Fibroblast of skin of right quadriceps (primary cell): Measurements from ENCODE around the gene GNAT2.
A peak's percentile ranks its signal among the peaks of the same experiment; 100 is the strongest.

Experiments used
- DNase-seq: peaks from one replicate; pipeline ENCODE4 v3.0.0-alpha.2; 2013

GNAT2 gene

DNA sequence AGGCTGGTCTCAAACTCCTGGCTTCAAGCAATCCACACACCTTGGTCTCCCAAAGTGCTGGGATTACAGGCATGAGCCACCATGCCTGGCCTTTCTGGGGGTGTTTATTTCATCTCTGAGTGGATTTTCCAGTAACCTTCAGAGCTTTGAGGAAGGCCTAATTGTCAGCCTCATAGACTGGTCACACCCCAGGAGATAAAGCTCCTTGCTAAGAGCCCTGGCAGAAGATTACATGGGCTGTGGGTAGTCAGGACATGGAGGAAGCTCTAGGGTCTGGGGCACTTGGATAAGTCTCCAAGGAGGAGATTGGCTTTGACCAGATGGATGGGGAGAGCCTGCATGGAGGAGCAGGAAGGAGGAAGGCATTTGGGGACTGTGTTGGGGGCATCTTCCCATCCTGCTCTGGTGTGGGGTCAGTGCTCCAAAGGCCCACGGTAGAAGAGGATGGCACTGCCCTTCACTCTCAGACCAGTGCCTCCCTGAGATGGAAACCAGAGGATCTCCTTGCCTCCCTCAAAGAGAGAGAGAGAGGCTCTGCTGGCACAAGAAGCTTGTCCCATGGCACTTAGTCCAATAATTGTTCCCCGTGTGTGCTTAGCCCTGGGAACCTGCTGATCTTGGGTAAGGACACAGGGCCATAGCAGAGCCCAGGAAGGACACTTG lies 21.8 kb upstream of the GNAT2 start:
- no peak for DNase-seq

DNA sequence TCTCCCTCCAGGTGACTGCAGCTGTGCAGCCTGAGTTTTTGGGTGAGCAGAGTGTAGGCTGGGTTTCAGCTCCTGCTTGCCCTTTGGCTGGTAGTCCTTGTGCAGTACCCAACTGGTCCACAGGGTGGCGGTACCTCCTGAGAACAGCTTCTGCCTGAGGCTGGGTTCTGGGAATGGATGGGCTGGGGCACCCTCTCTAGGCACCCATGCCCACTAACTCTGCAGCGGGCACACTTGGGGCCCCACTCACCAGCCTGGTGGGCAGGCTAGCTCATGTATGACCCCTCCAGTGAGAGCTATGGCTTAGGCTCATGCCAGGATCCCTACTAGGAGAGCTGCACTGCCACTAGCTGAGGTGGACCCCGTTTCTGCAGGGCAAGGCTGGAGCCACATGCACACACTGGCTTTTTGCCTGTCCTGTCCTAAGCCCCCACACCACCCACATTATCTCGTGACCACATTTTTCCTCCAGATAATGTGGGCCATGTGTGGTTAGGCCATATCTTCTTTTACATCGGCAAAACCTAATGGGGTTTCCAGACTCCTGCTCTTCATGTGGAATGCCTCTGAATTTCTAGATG lies 21.0 kb upstream of the GNAT2 start:
- DNase-seq = peak; percentile 52

DNA sequence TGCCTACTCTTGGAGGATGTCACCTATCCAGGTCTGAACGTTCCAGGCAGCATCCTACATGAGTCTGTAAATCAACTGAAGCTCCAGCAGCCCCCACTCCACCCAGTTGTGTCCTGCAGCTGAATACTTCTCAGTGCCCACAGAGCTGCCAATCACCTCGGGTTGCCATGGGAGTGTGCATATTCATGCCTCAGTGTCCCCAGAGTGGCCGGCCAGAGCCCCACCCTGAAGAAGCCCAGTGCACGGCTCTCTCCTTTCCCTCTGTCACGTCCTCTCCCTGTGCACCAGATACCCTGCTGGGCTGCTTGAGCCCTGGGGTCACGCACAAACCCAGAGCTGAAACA lies 20.4 kb upstream of the GNAT2 start:
- DNase-seq = no peak

DNA sequence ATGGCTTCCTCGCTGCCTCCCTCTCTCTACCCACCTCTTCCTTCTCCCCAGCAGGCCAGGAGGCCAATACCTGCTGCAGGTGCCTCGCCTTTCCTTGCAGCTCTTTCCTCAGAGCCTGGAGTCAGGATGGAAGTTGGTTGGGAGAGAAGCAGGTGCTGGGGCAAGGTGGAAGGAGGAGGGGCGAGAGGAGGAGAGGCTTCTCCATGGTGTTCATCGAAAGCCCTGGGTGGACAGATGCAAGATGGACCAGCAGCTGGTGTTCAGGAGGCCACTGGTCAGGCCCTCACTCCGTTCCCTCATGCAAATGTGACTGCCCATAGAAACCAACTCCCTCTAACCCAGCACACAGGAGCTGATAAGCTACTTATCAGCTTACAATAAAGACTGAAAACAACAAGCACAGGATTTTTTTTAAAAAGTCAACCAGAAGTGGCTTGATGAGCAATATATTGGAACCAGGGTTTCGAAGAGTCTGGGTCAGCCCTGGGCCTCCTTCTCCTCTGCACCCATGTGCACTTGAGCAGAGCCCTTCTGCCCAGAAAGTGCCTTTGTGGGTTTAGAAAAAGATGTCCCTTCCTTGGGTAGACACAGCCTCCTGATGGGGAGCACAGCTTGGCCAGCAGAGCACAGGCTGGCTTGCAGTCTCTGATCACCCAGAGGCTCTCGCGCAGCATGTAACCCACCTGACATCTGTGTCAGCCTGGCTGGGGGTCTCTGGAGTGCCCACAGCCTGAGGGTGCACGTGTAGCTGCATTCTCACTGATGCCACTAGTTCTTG lies 19.8 kb upstream of the GNAT2 start:
- no peak for DNase-seq

DNA sequence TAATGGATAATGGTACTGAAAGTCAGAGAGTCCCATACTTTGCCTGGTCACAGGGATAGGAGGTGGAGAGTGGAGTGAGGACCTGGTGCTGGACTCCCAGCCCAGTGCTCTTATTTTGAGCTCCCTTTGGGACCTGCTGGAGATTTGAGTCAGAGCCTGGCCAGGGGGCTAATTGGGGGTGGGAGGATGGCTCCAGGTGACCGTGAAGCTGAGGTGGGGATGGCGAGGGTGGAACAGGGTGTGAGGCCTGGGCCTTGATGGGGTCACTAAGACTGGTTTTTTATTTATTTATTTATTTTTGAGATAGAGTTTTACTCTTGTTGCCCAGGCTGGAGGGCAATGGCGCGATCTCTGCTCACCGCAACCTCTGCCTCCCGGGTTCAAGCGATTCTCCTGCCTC lies 18.0 kb upstream of the GNAT2 start:
- no peak for DNase-seq

DNA sequence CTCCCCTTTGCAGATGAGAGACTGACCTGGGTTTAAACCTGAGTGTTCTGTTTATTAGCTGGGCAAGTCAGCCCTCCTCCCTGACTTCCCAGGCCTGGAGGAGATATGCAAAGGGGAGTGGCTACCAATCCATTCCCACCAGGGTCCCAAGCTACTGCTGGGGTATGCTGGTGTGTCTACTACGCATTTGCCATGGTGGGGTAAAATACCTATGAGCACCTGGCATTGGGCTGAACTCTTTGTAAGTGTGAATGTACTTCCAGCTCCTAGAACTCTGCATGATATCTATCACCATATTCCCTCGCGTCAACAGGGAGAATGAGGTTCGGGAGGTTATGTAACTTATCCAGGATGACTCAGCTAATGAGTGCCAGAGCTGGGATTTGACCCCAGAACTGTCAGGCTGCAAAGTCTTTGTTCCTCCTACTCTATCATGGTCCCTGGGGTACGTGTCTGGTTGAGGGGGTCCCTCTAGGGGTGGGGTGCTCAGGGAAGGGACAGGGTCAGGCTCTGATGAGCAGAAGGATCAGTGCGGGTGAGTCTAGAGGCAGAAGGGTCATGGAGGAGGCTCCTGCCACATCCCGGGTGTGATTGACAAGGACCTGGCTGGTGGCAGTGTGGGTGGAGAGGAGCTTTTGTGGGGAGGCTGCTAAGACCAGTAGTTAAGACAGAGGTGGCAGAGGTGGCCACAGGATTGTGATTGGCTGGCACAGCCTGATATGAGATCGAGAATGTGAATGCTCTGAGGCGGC lies 17.0 kb upstream of the GNAT2 start:
- DNase-seq = peak; percentile 68

DNA sequence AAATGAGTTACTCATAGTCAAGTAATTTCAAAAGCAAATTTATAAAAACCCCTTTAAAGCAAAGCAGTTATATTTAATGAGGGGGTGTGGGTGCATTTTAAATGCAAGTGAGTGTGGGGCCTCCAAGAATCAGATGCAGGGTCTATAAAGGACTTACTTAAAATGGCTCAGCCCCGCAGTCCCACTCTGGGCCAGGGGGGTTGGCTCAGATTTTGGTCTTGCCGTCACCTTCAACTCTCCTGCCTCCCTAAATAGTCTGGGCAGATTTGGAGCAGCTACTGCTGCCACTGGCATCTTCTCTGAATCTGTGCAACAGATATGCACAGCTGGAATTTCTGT lies 16.4 kb upstream of the GNAT2 start:
- no peak for DNase-seq

DNA sequence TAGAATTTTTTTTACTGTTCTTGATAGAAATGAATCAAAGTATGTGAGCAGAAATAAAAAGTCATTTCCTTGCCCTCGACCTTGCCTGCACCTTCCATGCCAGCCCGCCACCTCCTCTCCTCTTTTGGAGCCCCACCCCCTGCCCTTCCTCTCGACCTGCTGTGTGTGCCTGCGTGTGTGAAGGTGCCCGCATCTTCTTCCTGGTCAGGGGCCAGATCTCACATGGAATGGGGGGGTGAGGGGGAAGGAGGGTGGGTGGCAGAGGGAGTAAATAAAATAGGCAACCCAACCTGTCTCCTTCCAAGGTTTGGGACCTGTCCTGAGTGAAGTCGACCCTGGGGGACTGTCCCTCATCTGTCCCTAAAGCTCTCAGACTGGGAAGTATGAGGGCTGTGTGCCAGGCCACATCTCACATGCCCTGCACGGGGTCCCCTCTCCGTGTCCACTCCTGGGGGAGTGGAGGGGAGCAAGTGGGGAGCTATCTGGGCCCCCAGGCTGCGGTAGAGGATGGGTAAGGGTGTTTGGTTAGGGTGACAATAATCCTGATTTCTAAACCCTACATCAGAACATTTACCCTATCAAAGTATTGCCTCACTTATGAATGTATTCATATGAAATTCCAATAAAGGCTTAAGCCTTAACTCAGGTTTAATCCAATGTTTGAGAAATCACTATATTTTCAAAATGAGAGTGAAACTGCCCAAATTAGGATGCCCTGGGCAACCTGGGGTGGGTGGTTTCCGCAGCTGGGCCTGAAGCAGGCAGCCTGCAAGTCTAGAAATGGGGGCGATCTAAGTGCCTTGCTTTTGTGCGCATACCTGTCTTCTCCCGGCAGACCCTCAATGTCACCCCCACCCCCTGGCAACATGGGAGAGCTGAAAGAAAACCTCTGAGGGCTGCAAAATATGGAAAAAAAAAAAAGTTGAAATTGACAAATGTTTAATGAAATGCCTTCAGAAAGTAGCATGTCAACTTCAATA lies 15.6 kb upstream of the GNAT2 start:
- no peak for DNase-seq

DNA sequence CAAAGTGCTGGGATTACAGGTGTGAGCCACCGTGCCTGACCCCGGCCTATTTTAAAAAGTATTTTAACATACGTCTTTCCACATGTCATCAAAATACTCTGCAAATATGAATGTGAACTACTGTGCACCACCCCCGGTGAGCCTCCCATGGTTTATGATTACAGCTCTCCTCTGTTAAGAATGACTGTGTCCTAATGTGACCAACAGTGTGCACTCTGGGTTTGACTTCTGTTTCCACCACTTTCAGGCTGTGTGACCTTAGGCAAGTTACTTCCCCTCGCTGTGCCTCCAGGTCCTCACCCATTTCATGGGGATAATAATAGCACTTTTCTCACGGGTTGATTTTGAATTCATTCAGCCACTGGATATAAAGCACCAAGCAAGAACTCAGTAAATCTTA lies 14.9 kb upstream of the GNAT2 start:
- DNase-seq = no peak

DNA sequence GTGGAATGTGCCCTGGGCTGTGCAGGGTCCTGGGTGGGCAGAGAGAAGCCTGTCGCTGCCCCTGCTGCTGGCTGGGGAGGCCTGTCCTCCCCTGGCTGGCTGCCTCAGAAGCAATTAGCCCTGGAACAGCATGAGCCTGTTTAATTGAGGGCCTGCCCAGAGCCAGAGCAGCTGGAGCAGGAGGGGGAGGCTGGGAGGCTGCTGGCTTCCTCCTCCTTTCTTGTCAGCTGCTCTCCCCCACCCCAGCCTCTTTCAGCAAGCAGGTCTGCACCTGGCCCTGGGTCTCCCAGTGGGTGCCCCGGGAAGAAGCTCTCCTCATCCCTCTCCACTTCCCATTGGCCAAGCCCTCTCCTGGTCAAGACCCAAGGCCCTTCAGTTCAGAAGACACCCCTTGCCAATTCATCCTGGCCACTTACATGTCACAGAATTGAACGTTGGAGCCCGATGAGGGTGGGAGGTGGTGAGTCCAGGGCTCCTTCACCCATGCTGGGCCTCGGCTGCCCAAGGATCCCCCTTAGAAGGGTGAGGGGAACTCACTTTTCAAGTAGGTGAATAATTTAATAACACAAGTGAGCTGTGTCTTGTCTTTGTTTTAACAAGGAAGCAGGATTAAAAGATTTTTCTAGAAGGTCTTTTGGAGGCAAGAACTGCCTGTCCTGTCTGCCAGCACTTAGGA lies 13.4 kb upstream of the GNAT2 start:
- DNase-seq = no peak

DNA sequence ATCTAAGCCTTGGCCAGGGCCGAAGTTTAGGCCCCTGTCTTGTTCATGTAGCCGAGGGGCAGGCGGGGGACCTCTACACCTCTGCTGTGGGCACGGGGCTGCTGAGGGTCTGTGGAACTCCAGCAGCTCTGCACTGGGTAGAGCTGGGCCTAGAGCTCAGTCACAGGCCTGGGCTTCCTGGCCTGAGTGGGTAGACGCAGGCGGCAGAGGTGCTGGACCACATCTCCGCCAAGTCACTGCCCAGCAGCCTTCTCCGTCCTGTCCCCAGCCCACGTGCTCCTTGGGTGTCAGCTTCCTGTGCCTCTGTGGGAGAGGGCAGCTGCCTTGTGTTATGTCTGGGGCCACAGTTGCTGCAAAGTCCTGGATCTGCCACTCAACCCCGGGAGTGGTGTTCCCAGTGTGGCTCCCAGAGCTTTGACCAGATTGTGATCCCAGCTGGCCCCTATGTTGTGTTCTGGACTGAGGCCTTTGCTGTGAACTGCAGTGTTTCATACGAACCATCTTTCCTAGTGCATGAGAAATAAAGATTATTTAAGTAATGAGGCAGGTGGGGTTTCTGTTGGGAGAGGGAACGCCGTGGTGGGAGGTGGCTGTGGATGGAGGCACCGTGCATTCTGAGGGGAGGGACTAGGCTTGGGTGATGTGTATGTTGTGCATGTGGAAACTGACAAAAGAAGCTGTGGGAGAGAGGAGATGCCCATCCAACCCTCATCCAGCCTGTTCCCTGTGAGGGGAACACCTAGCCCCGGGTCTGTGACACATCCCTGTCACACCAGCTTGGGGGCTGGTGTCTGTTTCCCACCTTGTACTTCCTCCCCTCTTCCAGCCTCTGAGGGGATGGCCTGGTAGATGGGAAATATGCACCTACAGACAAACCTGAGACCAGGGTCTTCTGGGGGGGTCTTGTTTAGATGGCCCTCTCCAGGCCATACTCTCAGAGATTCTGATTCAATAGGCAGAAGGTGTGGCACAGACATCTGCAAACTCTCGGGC lies 12.4 kb upstream of the GNAT2 start:
- DNase-seq = no peak

DNA sequence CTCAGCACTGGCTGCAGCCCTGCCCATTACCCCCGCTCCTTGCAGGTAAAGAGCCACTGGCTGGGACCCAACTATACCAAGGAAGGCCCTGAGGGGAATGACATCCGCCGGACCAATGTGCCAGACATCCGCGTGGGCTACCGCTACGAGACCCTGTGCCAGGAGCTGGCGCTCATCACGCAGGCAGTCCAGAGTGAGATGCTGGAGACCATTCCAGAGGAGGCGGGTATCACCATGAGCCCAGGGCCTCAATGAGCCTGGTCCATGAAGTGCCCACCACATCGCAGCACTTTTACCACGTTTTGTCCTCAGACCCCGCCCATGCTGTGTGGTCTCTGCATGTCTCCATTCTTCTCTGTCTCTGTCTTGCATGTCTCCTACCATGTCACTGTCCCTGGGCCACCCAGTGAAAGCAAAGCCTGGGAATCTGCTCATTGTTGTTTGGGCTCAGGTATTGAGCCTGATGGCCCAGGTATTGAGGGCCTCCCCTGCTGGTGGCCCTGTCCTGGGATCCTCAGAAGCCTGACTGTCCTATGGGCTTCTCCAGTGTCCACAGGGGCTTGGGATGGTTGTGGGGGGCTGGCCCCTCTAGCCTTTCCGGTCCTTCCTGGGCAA lies 11.6 kb upstream of the GNAT2 start:
- DNase-seq = no peak

DNA sequence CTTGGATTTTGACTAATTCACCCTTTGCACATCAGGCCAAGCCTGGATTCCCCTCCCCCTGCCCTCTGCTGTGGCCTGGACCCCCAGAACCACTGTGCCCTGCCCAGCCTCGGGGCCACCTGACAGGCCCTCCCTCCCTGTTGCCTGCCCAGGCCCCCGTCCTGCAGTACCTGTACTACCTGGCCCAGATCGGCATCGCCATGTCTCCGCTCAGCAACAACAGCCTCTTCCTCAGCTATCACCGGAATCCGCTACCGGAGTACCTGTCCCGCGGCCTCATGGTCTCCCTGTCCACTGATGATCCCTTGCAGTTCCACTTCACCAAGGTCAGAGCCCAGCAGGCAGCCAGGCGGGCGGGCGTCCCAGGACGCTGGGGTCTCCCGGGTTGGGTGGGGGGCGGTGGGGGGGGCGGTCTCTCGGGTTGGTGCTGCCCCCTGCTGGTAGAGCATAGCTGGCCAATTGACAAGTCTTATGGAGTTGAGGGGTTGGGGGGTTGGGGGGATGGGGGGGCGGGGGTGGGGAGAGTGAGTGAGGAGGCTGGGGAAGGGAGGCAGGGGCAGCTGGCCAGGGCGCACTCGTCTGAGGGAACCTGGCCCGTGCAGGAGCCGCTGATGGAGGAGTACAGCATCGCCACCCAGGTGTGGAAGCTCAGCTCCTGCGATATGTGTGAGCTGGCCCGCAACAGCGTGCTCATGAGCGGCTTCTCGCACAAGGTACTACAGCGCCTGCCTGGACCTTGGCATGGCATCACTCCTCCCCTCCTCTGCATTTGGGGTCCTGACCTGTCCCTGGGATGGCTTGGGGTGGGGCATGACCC lies 10.9 kb upstream of the GNAT2 start:
- no peak for DNase-seq

DNA sequence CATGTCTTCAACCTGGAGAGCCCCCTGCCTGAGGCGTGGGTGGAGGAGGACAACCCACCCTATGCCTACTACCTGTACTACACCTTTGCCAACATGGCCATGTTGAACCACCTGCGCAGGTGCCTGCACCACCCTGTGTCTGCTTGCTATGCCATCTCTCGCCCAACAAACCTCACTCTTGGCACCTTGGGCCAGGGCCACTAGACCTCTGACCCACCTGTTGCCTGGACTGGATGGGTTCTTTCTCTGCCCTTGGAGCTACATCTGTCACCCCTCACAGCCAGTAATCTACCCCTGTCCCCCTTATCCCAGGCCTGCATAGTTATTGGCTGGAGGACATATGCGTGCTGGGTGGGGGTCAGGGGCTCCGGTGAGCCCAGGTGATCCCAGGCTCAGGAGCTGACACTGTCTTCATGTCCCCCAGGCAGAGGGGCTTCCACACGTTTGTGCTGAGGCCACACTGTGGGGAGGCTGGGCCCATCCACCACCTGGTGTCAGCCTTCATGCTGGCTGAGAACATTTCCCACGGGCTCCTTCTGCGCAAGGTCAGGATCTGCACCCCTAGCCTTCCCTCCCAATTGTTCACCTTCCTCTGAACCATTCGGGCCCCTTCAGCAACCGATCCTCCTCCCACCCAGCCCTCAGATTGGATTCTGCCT lies 10.1 kb upstream of the GNAT2 start:
- DNase-seq = no peak

DNA sequence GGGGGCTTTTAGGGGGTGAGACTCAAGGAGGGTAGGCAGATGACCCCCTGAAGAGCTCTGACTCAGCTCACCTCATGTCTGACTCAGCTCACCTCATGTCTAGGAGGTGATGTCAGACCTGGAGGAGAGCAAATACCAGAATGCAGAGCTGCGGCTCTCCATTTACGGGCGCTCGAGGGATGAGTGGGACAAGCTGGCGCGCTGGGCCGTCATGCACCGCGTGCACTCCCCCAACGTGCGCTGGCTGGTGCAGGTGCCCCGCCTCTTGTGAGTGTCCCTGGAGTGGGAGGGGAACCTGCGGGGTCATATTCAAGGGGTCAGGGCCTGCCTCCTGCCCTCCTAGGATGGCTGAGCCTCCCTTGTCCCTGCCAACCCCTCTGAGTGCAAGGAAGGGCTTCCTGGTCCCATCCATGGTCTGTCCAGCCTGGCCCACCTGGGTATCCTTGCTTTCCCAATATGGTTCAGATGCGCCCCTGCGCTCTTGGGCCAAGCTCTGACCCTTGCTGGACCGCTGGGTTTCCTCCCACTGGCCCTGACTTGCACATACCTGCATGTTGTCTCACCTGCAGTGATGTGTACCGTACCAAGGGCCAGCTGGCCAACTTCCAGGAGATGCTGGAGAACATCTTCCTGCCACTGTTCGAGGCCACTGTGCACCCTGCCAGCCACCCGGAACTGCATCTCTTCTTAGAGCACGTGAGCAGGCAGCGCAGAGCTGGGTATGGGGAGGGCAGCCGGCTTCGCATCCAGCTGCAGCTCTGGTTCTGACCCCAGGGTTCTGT lies 9.3 kb upstream of the GNAT2 start:
- DNase-seq = peak; percentile 53

DNA sequence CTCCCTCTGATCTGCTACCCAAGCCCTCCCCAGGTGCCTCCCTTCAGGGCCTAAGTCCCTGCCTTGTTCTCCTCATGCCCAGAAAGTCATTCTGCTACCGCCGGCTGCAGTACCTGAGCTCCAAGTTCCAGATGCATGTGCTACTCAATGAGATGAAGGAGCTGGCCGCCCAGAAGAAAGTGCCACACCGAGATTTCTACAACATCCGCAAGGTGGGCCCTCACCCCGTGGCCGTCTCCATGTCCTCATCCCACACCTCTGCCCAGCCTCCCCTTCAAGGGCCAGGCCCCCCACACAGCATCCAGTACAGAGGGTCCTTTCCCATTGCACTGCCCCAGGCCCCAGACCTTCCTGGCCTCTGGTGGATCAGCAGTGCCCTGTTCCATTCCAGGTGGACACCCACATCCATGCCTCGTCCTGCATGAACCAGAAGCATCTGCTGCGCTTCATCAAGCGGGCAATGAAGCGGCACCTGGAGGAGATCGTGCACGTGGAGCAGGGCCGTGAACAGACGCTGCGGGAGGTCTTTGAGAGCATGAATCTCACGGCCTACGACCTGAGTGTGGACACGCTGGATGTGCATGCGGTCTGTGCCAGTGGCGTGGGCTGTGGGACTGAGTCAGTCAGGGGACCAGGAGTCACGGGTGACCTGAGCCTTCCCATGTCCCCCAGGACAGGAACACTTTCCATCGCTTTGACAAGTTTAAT lies 8.4 kb upstream of the GNAT2 start:
- DNase-seq = no peak

DNA sequence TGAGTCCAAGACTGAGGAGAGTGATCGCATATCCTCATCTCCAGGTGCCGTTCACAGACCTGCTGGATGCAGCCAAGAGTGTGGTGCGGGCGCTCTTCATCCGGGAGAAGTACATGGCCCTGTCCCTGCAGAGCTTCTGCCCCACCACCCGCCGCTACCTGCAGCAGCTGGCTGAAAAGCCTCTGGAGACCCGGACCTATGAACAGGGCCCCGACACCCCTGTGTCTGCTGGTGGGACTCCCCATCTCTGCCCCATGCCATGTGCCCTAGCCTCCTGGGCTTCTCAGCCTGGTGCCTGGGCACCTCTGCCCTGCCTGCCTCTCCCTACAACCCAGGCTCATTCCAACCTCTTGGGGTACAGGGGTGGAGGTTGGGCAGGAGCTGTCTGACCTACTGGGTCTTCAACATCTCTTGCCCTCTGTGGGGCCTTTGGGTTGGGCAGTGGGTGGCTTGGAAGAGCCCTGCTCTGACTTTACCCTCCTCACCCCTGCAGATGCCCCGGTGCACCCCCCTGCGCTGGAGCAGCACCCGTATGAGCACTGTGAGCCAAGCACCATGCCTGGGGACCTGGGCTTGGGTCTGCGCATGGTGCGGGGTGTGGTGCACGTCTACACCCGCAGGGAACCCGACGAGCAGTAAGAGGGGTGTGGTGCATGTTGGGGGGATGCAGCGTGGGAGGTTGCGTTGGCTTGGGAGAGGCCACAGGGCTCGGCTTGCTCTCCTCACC lies 7.4 kb upstream of the GNAT2 start:
- no peak for DNase-seq
